Astrocyte (in vitro differentiated cells and primary cell): ENCODE results near the gene AJAP1. TPM values are rescaled to one million over a fixed set of nuclear protein-coding genes. Genes with fewer than 3 reads are reported as not detected.

Experiments
- DNase-seq: peaks from one replicate; pipeline ENCODE4 v3.0.0-alpha.2; 2010; ENCODE audit warnings: low read depth
- FAIRE-seq: peaks from 2 replicates; lab custom pipeline; 2011; peaks lifted over from hg19 to GRCh38; lab: Jason Lieb, UNC
- H2AFZ ChIP-seq: 2 replicates; pipeline ENCODE4 v1.6.0; 2012; ENCODE audit warnings: low read depth, low read length, inconsistent platforms
- H3K27ac ChIP-seq: 2 replicates; pipeline ENCODE4 v1.5.1; 2011; ENCODE audit warnings: low read depth, low read length, inconsistent platforms
- H3K27me3 ChIP-seq: 2 replicates; pipeline ENCODE4 v1.6.0; 2011; ENCODE audit warnings: low read length, inconsistent platforms; ENCODE audit not compliant: insufficient read depth
- H3K36me3 ChIP-seq: 2 replicates; pipeline ENCODE4 v1.5.1; 2011; ENCODE audit warnings: low read length, inconsistent platforms; ENCODE audit not compliant: insufficient read depth
- H3K4me1 ChIP-seq: 2 replicates; pipeline ENCODE4 v1.5.1; 2011; ENCODE audit warnings: low read length, inconsistent platforms; ENCODE audit not compliant: insufficient read depth
- H3K4me2 ChIP-seq: 2 replicates; pipeline ENCODE4 v1.6.0; 2012; ENCODE audit warnings: low read length, inconsistent platforms
- H3K4me3 ChIP-seq: 2 replicates; pipeline ENCODE4 v1.5.1; 2011; ENCODE audit warnings: low read depth, mild to moderate bottlenecking, low read length, inconsistent platforms; ENCODE audit not compliant: insufficient read depth
- H3K79me2 ChIP-seq: 2 replicates; pipeline ENCODE4 v1.6.0; 2012; ENCODE audit warnings: mild to moderate bottlenecking, low read length, inconsistent platforms; ENCODE audit not compliant: insufficient read depth
- H3K9ac ChIP-seq: 2 replicates; pipeline ENCODE4 v1.6.0; 2012; ENCODE audit warnings: mild to moderate bottlenecking, low read length, inconsistent platforms
- H3K9me3 ChIP-seq: 2 replicates; pipeline ENCODE4 v1.5.1; 2012; ENCODE audit warnings: low read depth, mild to moderate bottlenecking, low read length, inconsistent platforms; ENCODE audit not compliant: insufficient read depth
- H4K20me1 ChIP-seq: 2 replicates; pipeline ENCODE4 v1.6.0; 2012; ENCODE audit warnings: low read length, inconsistent platforms; ENCODE audit not compliant: insufficient read depth
- H3K27ac Mint-ChIP-seq: one replicate; pipeline ENCODE4 v1.8.0; 2021; ENCODE audit warnings: mild to moderate bottlenecking, mixed read lengths; ENCODE audit not compliant: unreplicated experiment
- H3K27me3 Mint-ChIP-seq: one replicate; pipeline ENCODE4 v1.8.0; 2021; ENCODE audit warnings: low read depth, mixed read lengths; ENCODE audit not compliant: unreplicated experiment
- H3K36me3 Mint-ChIP-seq: one replicate; pipeline ENCODE4 v1.8.0; 2021; ENCODE audit warnings: low read depth, mixed read lengths; ENCODE audit not compliant: unreplicated experiment
- H3K4me1 Mint-ChIP-seq: one replicate; pipeline ENCODE4 v1.8.0; 2021; ENCODE audit warnings: low read depth, mixed read lengths; ENCODE audit not compliant: unreplicated experiment
- H3K4me3 Mint-ChIP-seq: one replicate; pipeline ENCODE4 v1.8.0; 2021; ENCODE audit warnings: mild to moderate bottlenecking, moderate library complexity, mixed read lengths; ENCODE audit not compliant: unreplicated experiment
- H3K9me3 Mint-ChIP-seq: one replicate; pipeline ENCODE4 v1.8.0; 2021; ENCODE audit warnings: mild to moderate bottlenecking, mixed read lengths; ENCODE audit not compliant: unreplicated experiment
- CTCF ChIP-seq: IDR thresholded peaks from 2 replicates; pipeline ENCODE4 v1.5.1; 2011; ENCODE audit warnings: low read depth, mild to moderate bottlenecking, inconsistent platforms, low read length, moderate library complexity; ENCODE audit not compliant: insufficient read depth
- EZH2 ChIP-seq: IDR thresholded peaks from 2 replicates; pipeline ENCODE4 v1.6.1; 2012; ENCODE audit warnings: mild to moderate bottlenecking, low read length, inconsistent platforms; ENCODE audit not compliant: insufficient read depth
- total RNA-seq: library from RNA; stranded (reverse); gene quantifications from 2 replicates; pipeline ENCODE4 v1.2.1, GENCODE V29; 2021

AJAP1 gene
- total RNA-seq, 1 donor from 2014 or later = 0.34 TPM

GRCh38 chr1:4801192-4801924, 146.9 kb downstream of the AJAP1 start:
- no peaks in the 10 kb centered on the region for H4K20me1 ChIP-seq
- H3K4me3 ChIP-seq = no peak overlapping the region
- no peaks in the 10 kb centered on the region for H3K9me3 ChIP-seq
- no peak overlapping the region for H3K4me3 Mint-ChIP-seq
- H3K36me3 Mint-ChIP-seq = no peaks in the 10 kb centered on the region
- no peak for DNase-seq
- no peaks in the 10 kb centered on the region for H3K4me1 ChIP-seq
- H3K9me3 Mint-ChIP-seq = peaks cover 21% of the 10 kb centered on the region
- H3K27ac Mint-ChIP-seq = no peak overlapping the region
- no peaks in the 10 kb centered on the region for H3K36me3 ChIP-seq
- no peak overlapping the region for H3K9ac ChIP-seq
- peaks cover 5% of the 10 kb centered on the region for H3K4me1 Mint-ChIP-seq
- no peak overlapping the region for H3K4me2 ChIP-seq
- no peak overlapping the region for H3K27ac ChIP-seq
- TF ChIP-seq EZH2 = no peak
- TF ChIP-seq CTCF = no peak
- no peak overlapping the region for H2AFZ ChIP-seq
- no peaks in the 10 kb centered on the region for H3K79me2 ChIP-seq
- no peak for FAIRE-seq
- no peaks in the 10 kb centered on the region for H3K27me3 ChIP-seq
- peaks cover 51% of the 10 kb centered on the region for H3K27me3 Mint-ChIP-seq

GRCh38 chr1:4802024-4802423, 147.6 kb downstream of the AJAP1 start:
- H3K4me3 Mint-ChIP-seq = no peak overlapping the region
- FAIRE-seq = no peak
- H3K4me1 ChIP-seq = no peaks in the 10 kb centered on the region
- DNase-seq = no peak
- no peaks in the 10 kb centered on the region for H3K27me3 ChIP-seq
- H3K9me3 ChIP-seq = no peaks in the 10 kb centered on the region
- no peak overlapping the region for H3K9ac ChIP-seq
- H3K4me1 Mint-ChIP-seq = peaks cover 5% of the 10 kb centered on the region
- H3K27me3 Mint-ChIP-seq = peaks cover 46% of the 10 kb centered on the region
- no peaks in the 10 kb centered on the region for H4K20me1 ChIP-seq
- H3K4me3 ChIP-seq = no peak overlapping the region
- no peaks in the 10 kb centered on the region for H3K36me3 Mint-ChIP-seq
- H3K79me2 ChIP-seq = no peaks in the 10 kb centered on the region
- H3K9me3 Mint-ChIP-seq = peaks cover 16% of the 10 kb centered on the region
- TF ChIP-seq CTCF (no peak), EZH2 (no peak)
- no peak overlapping the region for H2AFZ ChIP-seq
- H3K4me2 ChIP-seq = no peak overlapping the region
- H3K36me3 ChIP-seq = no peaks in the 10 kb centered on the region
- H3K27ac ChIP-seq = no peak overlapping the region
- H3K27ac Mint-ChIP-seq = no peak overlapping the region

- Histone ChIP-seq H3K4me1 (no peaks in the 10 kb centered on the region), H3K27me3 (no peaks in the 10 kb centered on the region), H3K4me2 (no peak overlapping the region), H3K9ac (no peak overlapping the region), H3K27ac (no peak overlapping the region), H2AFZ (no peak overlapping the region), H4K20me1 (no peaks in the 10 kb centered on the region), H3K9me3 (no peaks in the 10 kb centered on the region), H3K36me3 (no peaks in the 10 kb centered on the region), H3K4me3 (no peak overlapping the region), H3K79me2 (no peaks in the 10 kb centered on the region)
- Mint-ChIP-seq H3K27me3 (peaks cover 44% of the 10 kb centered on the region), H3K27ac (no peak overlapping the region), H3K4me3 (no peak overlapping the region), H3K9me3 (peaks cover 12% of the 10 kb centered on the region), H3K36me3 (no peaks in the 10 kb centered on the region), H3K4me1 (peaks cover 5% of the 10 kb centered on the region)
- TF ChIP-seq CTCF = no peak
- no peak for TF ChIP-seq EZH2
- no peak for DNase-seq
- no peak for FAIRE-seq
Observed at GRCh38 chr1:4803335-4803734, 148.9 kb downstream of the AJAP1 start.
